Right lobe of liver (tissue), 6 donors: ENCODE results near the gene RCAN3. TPM values are rescaled to one million over a fixed set of nuclear protein-coding genes. Genes with fewer than 3 reads are reported as not detected.

Experiments
- ATAC-seq, 4 donors: fragments of 200-7000 bp; cut with Tn5 transposase; one replicate each; pipeline ENCODE4 v1.9.1; 2020; ENCODE audit warnings: mild to moderate bottlenecking in 4 of 4, moderate library complexity in 4 of 4
- DNase-seq, 3 donors: peaks; one replicate each; pipeline ENCODE4 v3.0.0-alpha.2; 2020
- H3K27ac ChIP-seq, 3 donors: fragments of 200-600 bp; one replicate each; pipeline ENCODE4 v1.8.0; 2022
- H3K27me3 ChIP-seq, 2 donors: fragments of 200-600 bp; one replicate each; pipeline ENCODE4 v1.8.0; 2022
- H3K36me3 ChIP-seq, 4 donors: fragments of 200-600 bp; sonication (generic) in 1 of 4; one replicate each; pipeline versions ENCODE4 v1.5.1 to v1.8.0; 2017 to 2022; ENCODE audit warnings: control low read depth in 1 of 4
- H3K4me1 ChIP-seq, 4 donors: fragments of 200-600 bp; sonication (generic) in 1 of 4; one replicate each; pipeline versions ENCODE4 v1.5.1 to v1.8.0; 2017 to 2022; ENCODE audit warnings: control low read depth in 1 of 4
- H3K4me3 ChIP-seq, 3 donors: fragments of 200-600 bp; one replicate each; pipeline ENCODE4 v1.8.0; 2022
- H3K9me3 ChIP-seq, 4 donors: fragments of 200-600 bp; sonication (generic) in 1 of 4; one replicate each; pipeline versions ENCODE4 v1.5.1 to v1.8.0; 2017 to 2022; ENCODE audit warnings: control low read depth in 1 of 4
- POLR2A ChIP-seq: fragments of 450-650 bp; IDR thresholded peaks from one replicate; pipeline ENCODE4 v1.6.1; 2017; ENCODE audit warnings: antibody characterized with exemption, mild to moderate bottlenecking
- WGBS: methylation state at CpG from one replicate; pipeline ENCODE4 v1.1.6; 2018; ENCODE audit warnings: low coverage, low lambda C conversion rate; ENCODE audit not compliant: insufficient coverage; ENCODE audit errors: missing lambda C conversion rate; 5-methylcytosine and 5-hydroxymethylcytosine counted together
- intact Hi-C, 2 donors: fragments of 100-400 bp; cut with DNase I; formaldehyde crosslinking; loops; one replicate each; pipeline versions ENCODE4 v1.11.2 to v1.14.1; 2022
- total RNA-seq, 6 experiments: library from RNA; depleted of rRNA in 2 of 6; stranded (reverse); fragments of >200 nt in 2 of 6; fragmentation: NEBNext Ultra II Directional in 3 of 6; extraction: Animal tissue kit (Norgen Biotek cat#: 25700) in 3 of 6; gene quantifications; one replicate each; pipeline versions ENCODE4 v1.1.0 to v1.2.4, GENCODE V29; 2016 to 2023
- TF ChIP-seq, protein P1 (sequence below), 4 donors: fragments of 200-600 bp in 3 of 4; fragments of 450-650 bp in 1 of 4; IDR thresholded peaks; one replicate each; pipeline versions ENCODE4 v1.5.1 to v1.8.0; 2016 to 2022; ENCODE audit warnings: antibody characterized with exemption in 4 of 4, mild to moderate bottlenecking in 2 of 4
- donor health status: DM: no; HTN: yes; CAD: no.
- donor health status: DM: no; HTN: no; CAD: no.
- donor health status: DM: no; HTN: no; CAD: no.
- donor health status: DM: no; HTN: yes; CAD: no.
- donor health status: DM: no; HTN: yes; CAD: no.

RCAN3 gene
- total RNA-seq, 6 experiments from 2014 or later, result 1.2 to 3.1 (median 2.1) TPM

DNA sequence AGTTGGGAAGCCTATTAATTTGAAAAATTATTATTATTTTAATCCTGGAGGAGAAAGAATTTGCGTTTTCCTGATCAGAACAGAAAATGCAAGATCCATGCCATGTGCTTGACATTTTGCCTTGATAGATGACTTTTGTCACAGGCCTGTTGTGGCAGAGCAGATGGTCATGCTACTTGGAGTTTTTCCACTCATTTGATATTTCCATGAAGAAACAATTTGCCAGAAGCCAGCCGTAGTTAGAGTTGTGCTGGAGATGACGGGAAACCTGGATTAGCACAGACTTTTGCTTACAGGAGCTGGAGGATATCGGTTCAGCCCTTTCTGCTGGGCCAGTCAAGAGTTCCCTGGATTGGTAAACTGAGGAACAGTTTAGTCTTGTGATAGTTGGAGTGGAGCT is 3.2 kb downstream of the RCAN3 start:
- ATAC-seq, result no peak
- H3K9me3 ChIP-seq, result no peaks in the 10 kb centered on the region
- H3K4me1 ChIP-seq, result peaks cover 0 to 6% (median 0%) of the 10 kb centered on the region in 4 donors
- 91% methylated on average over 4 of the region's 4 CpGs for WGBS
- intact Hi-C loops, result no loop called here
- no peaks in the 10 kb centered on the region for H3K27me3 ChIP-seq
- no peaks in the 10 kb centered on the region for H3K36me3 ChIP-seq
- TF ChIP-seq, protein P1, sequence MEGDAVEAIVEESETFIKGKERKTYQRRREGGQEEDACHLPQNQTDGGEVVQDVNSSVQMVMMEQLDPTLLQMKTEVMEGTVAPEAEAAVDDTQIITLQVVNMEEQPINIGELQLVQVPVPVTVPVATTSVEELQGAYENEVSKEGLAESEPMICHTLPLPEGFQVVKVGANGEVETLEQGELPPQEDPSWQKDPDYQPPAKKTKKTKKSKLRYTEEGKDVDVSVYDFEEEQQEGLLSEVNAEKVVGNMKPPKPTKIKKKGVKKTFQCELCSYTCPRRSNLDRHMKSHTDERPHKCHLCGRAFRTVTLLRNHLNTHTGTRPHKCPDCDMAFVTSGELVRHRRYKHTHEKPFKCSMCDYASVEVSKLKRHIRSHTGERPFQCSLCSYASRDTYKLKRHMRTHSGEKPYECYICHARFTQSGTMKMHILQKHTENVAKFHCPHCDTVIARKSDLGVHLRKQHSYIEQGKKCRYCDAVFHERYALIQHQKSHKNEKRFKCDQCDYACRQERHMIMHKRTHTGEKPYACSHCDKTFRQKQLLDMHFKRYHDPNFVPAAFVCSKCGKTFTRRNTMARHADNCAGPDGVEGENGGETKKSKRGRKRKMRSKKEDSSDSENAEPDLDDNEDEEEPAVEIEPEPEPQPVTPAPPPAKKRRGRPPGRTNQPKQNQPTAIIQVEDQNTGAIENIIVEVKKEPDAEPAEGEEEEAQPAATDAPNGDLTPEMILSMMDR (IDR thresholded peaks at IDR 0.05), result no peak
- TF ChIP-seq POLR2A, result no peak
- H3K4me3 ChIP-seq, result no peak overlapping the region
- no peak for DNase-seq
- H3K27ac ChIP-seq, result no peak overlapping the region

DNA sequence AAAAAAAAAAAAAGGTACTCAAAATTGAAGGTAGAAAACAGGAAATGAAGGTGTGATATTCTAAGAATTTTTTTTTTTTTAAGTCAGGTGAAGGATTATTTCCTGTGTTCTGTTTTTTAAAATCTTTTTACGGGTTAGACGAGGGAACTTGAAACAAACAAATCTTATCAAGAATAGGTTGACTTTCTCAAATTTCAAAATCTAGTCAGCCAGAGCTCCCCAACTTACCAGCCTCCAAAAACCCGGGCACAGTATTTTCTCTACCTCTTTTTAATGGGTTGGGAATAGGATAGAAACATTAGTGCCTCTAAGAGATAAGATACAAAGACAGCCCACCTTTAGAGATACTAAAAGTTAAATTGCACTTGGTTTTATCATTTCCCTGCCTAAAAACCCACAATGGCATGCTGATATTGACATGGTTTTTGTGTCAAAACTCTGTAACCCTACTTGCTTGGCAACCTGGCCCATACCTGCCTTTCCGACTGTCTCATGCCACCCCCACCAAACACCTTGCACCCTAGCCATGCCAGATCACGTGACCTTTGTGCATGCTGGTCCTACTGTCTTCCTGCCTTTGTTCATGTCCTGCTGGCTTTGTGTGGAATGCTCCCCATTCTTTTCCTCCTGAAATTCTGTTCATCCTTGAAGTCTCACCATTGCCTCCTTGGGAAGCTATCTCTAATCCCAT is 4.2 kb downstream of the RCAN3 start:
- TF ChIP-seq, protein P1 (IDR thresholded peaks at IDR 0.05), result no peak
- TF ChIP-seq POLR2A, result no peak
- H3K9me3 ChIP-seq, result no peaks in the 10 kb centered on the region
- ATAC-seq (no peak), DNase-seq (no peak)
- no peak overlapping the region for H3K27ac ChIP-seq
- intact Hi-C loops, result no loop called here
- H3K27me3 ChIP-seq, result no peaks in the 10 kb centered on the region
- no peak overlapping the region for H3K4me3 ChIP-seq
- no peaks in the 10 kb centered on the region for H3K36me3 ChIP-seq
- WGBS, result 63% methylated on average over 5 of the region's 5 CpGs
- peaks cover 0 to 6% (median 0%) of the 10 kb centered on the region in 4 donors for H3K4me1 ChIP-seq

DNA sequence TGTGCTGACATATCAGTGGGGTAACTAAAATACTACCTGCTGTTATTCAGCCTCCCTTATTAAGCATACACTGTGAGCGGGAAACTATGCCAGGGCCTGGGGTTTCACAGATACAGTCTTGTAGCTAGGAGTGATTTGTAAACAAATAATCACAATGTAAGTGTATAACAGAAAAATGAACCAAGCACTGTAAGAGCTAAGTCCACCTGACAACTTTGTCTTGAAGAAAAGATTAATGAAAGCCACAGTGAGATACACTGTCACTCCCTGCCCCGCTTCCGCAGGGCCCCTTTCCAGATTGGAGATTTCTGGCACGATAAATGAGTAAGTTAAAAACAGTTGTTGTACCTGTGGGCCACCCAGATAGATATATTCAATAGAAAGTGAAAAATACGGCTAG is 4.8 kb downstream of the RCAN3 start:
- H3K27ac ChIP-seq, result no peak overlapping the region
- TF ChIP-seq POLR2A, result no peak
- TF ChIP-seq, protein P1 (IDR thresholded peaks at IDR 0.05), result no peak
- no peak overlapping the region for H3K4me3 ChIP-seq
- H3K9me3 ChIP-seq, result no peaks in the 10 kb centered on the region
- no peak for DNase-seq
- intact Hi-C loops, result no loop called here
- H3K36me3 ChIP-seq, result no peaks in the 10 kb centered on the region
- peaks cover 0 to 6% (median 0%) of the 10 kb centered on the region in 4 donors for H3K4me1 ChIP-seq
- ATAC-seq, result no peak
- H3K27me3 ChIP-seq, result no peaks in the 10 kb centered on the region
- 97% methylated on average over 4 of the region's 5 CpGs for WGBS

DNA sequence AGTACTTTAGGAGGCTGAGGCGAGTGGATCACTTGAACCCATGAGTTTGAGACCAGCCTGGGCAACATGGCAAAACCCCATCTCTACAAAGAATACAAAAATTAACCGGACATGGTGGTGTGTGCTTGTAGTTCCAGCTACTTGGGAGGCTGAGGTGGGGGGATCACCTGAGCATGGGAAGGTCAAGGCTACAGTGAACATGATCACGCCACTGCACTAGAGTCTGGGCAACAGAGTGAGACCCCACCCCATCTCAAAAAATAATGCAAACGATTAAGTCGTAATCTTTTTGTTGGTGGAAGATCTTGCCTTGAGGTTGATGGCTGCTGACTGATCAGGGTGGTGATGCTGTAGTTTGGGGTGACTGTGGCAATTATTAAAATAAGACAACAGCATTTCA is 6.3 kb downstream of the RCAN3 start:
- Histone ChIP-seq H3K27me3 (no peaks in the 10 kb centered on the region), H3K36me3 (no peaks in the 10 kb centered on the region), H3K9me3 (no peaks in the 10 kb centered on the region), H3K27ac (no peak overlapping the region), H3K4me1 (no peaks in the 10 kb centered on the region), H3K4me3 (no peak overlapping the region)
- TF ChIP-seq, protein P1 (IDR thresholded peaks at IDR 0.05), result no peak
- no peak for TF ChIP-seq POLR2A
- DNase-seq (no peak), ATAC-seq (no peak)
- WGBS, result 95% methylated on average over 4 of the region's 5 CpGs
- intact Hi-C loops, result no loop called here
